Nephron progenitor cell (in vitro differentiated cells): ENCODE data around the gene TESPA1.

Source experiments
- DNase-seq: peaks from one replicate; pipeline ENCODE4 v3.0.0; 2021
- H3K27ac Mint-ChIP-seq: 2 replicates; pipeline ENCODE4 v1.8.0; 2021; ENCODE audit warnings: mild to moderate bottlenecking, moderate library complexity, mixed read lengths
- H3K27me3 Mint-ChIP-seq: 2 replicates; pipeline ENCODE4 v1.8.0; 2021; ENCODE audit warnings: mild to moderate bottlenecking, low read depth, mixed read lengths; ENCODE audit not compliant: poor library complexity
- H3K36me3 Mint-ChIP-seq: 2 replicates; pipeline ENCODE4 v1.8.0; 2021; ENCODE audit warnings: low read depth, mixed read lengths
- H3K4me1 Mint-ChIP-seq: 2 replicates; pipeline ENCODE4 v1.8.0; 2021; ENCODE audit warnings: mixed read lengths
- H3K4me3 Mint-ChIP-seq: 2 replicates; pipeline ENCODE4 v1.8.0; 2021; ENCODE audit warnings: mild to moderate bottlenecking, moderate library complexity, mixed read lengths
- H3K9me3 Mint-ChIP-seq: 2 replicates; pipeline ENCODE4 v1.8.0; 2021; ENCODE audit warnings: mild to moderate bottlenecking, moderate library complexity, mixed read lengths
- CTCF ChIP-seq: fragments of 200-600 bp; sonication (generic); IDR thresholded peaks from 2 replicates; pipeline ENCODE4 v1.5.0; 2021; ENCODE audit warnings: antibody characterized with exemption

The TESPA1 gene

GRCh38 chr12:54980341-54980740, 4.2 kb downstream of the TESPA1 start:
- H3K9me3 Mint-ChIP-seq = no peaks in the 10 kb centered on the region
- no peak for DNase-seq
- no peak for TF ChIP-seq CTCF
- H3K4me3 Mint-ChIP-seq = no peak overlapping the region
- no peaks in the 10 kb centered on the region for H3K36me3 Mint-ChIP-seq
- H3K27me3 Mint-ChIP-seq = peaks cover 7% of the 10 kb centered on the region
- H3K27ac Mint-ChIP-seq = no peak overlapping the region
- H3K4me1 Mint-ChIP-seq = peaks cover 17% of the 10 kb centered on the region

- H3K27ac Mint-ChIP-seq = no peak overlapping the region
- no peak for DNase-seq
- no peaks in the 10 kb centered on the region for H3K36me3 Mint-ChIP-seq
- no peak overlapping the region for H3K4me3 Mint-ChIP-seq
- no peak for TF ChIP-seq CTCF
- H3K27me3 Mint-ChIP-seq = peaks cover 2% of the 10 kb centered on the region
- H3K9me3 Mint-ChIP-seq = no peaks in the 10 kb centered on the region
- H3K4me1 Mint-ChIP-seq = peaks cover 24% of the 10 kb centered on the region
Measured at GRCh38 chr12:54977857-54978256, 6.7 kb downstream of the TESPA1 start.

DNA sequence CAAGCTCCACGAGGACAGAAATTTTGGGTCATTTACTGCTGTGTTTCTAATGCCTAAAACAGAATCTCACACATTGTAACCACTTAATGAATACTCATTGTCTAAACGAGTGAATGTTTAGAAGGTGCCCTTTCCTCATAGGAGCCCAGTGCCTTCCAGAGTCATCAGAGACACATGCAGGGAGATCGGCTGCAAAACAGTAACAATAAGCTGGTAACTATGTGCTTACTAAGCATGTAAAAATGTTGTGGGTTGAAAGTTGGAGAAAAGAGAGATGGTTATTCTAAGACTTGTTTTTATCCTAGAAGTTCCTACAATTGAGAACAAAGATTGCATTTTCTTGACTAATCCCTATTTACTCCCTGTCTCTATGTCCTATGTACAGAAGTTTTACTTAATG, 7.4 kb downstream of the TESPA1 start:
- Mint-ChIP-seq H3K4me3 (no peak overlapping the region), H3K4me1 (peaks cover 31% of the 10 kb centered on the region), H3K9me3 (no peaks in the 10 kb centered on the region), H3K36me3 (no peaks in the 10 kb centered on the region), H3K27ac (no peak overlapping the region), H3K27me3 (peaks cover 2% of the 10 kb centered on the region)
- DNase-seq = no peak
- no peak for TF ChIP-seq CTCF

- Mint-ChIP-seq H3K27ac (no peak overlapping the region), H3K27me3 (peaks cover 2% of the 10 kb centered on the region), H3K4me3 (no peak overlapping the region), H3K36me3 (no peaks in the 10 kb centered on the region), H3K4me1 (peaks cover 36% of the 10 kb centered on the region), H3K9me3 (no peaks in the 10 kb centered on the region)
- TF ChIP-seq CTCF = no peak
- DNase-seq = no peak
Measured at GRCh38 chr12:54975875-54976274, 8.7 kb downstream of the TESPA1 start.

DNA sequence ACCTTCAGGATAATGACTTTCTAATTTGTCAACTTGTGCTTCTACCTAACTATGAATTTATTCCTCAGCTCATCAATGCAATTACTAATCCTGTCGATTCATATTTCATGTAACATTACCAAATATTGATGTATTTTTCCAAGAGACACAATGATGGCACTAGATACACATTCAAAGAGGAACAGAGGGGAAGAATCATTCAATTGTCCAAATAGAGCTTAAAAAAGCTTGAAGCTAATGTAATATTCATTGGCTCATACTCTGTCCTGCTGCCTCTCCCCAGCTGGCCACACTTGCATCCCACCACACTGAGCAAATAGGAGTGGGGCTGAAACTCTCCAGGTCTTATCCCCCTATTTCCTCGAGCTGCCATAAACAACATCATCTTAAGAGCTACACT, 9.3 kb downstream of the TESPA1 start:
- no peaks in the 10 kb centered on the region for H3K9me3 Mint-ChIP-seq
- peaks cover 42% of the 10 kb centered on the region for H3K4me1 Mint-ChIP-seq
- no peak for DNase-seq
- H3K4me3 Mint-ChIP-seq = no peak overlapping the region
- H3K36me3 Mint-ChIP-seq = no peaks in the 10 kb centered on the region
- TF ChIP-seq CTCF = no peak
- peaks cover 2% of the 10 kb centered on the region for H3K27me3 Mint-ChIP-seq
- H3K27ac Mint-ChIP-seq = no peak overlapping the region

DNA sequence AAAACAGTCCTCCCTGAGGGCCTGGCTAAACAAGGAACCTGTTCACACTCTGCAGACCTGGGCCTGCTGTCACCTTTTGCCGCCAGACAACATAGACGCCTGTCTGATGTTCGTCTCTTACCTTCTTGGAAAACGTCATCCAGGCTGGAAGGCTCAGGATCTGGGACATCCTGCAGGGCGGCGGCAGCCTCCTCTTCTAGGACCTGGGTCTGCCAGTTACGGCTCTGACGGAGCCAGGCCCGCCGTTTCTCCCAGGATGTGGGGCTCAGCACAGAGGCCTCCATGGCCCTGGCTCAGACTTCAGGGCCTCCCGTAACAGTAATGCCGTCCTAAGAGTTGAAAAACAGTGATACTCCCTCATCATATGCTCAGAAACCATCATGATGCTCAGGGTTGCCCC, 10.3 kb downstream of the TESPA1 start:
- Mint-ChIP-seq H3K4me3 (no peak overlapping the region), H3K27me3 (peaks cover 2% of the 10 kb centered on the region), H3K36me3 (no peaks in the 10 kb centered on the region), H3K4me1 (peaks cover 42% of the 10 kb centered on the region), H3K27ac (peak overlapping the region; percentile 23), H3K9me3 (no peaks in the 10 kb centered on the region)
- no peak for DNase-seq
- TF ChIP-seq CTCF = no peak
